ENCODE data around the gene SKIC8. TPM values are rescaled to one million over a fixed set of nuclear protein-coding genes. Genes with fewer than 3 reads are reported as not detected.

SKIC8 gene
- total RNA-seq, 1 donor from 2014 or later, result 56.0 TPM

GRCh38 chr15:78335985-78336384 lies 36.6 kb upstream of the SKIC8 start:
- no peak for DNase-seq (ENCODE audit: low read depth, low spot score)
- Mint-ChIP-seq H3K36me3 (ENCODE audit: low read depth) (no peaks in the 10 kb centered on the region), H3K4me3 (no peak overlapping the region), H3K4me1 (peaks cover 32% of the 10 kb centered on the region), H3K9me3 (no peaks in the 10 kb centered on the region), H3K27me3 (ENCODE audit: low read depth) (peaks cover 34% of the 10 kb centered on the region), H3K27ac (ENCODE audit: unreplicated experiment) (no peak overlapping the region)
- no peak for TF ChIP-seq CTCF (conservative IDR thresholded peaks at IDR 0.05)

GRCh38 chr15:78334845-78335244 lies 35.4 kb upstream of the SKIC8 start:
- H3K4me3 Mint-ChIP-seq, result no peak overlapping the region
- peaks cover 23% of the 10 kb centered on the region for H3K27me3 Mint-ChIP-seq (ENCODE audit: low read depth)
- no peaks in the 10 kb centered on the region for H3K36me3 Mint-ChIP-seq (ENCODE audit: low read depth)
- no peak for TF ChIP-seq CTCF (conservative IDR thresholded peaks at IDR 0.05)
- peaks cover 35% of the 10 kb centered on the region for H3K4me1 Mint-ChIP-seq
- no peak for DNase-seq (ENCODE audit: low read depth, low spot score)
- no peaks in the 10 kb centered on the region for H3K9me3 Mint-ChIP-seq
- H3K27ac Mint-ChIP-seq (ENCODE audit: unreplicated experiment), result no peak overlapping the region

GRCh38 chr15:78329625-78330024 lies 30.2 kb upstream of the SKIC8 start:
- no peak for TF ChIP-seq CTCF (conservative IDR thresholded peaks at IDR 0.05)
- no peaks in the 10 kb centered on the region for H3K9me3 Mint-ChIP-seq
- peaks cover 47% of the 10 kb centered on the region for H3K4me1 Mint-ChIP-seq
- peaks cover 32% of the 10 kb centered on the region for H3K27me3 Mint-ChIP-seq (ENCODE audit: low read depth)
- H3K4me3 Mint-ChIP-seq, result no peak overlapping the region
- H3K27ac Mint-ChIP-seq (ENCODE audit: unreplicated experiment), result no peak overlapping the region
- no peak for DNase-seq (ENCODE audit: low read depth, low spot score)
- H3K36me3 Mint-ChIP-seq (ENCODE audit: low read depth), result no peaks in the 10 kb centered on the region

- peaks cover 57% of the 10 kb centered on the region for H3K4me1 Mint-ChIP-seq
Measured at GRCh38 chr15:78327466-78327865, 28.1 kb upstream of the SKIC8 start.

GRCh38 chr15:78325092-78325843 lies 25.9 kb upstream of the SKIC8 start:
- Mint-ChIP-seq H3K27me3 (ENCODE audit: low read depth) (peaks cover 45% of the 10 kb centered on the region), H3K9me3 (no peaks in the 10 kb centered on the region), H3K4me1 (peaks cover 61% of the 10 kb centered on the region), H3K27ac (ENCODE audit: unreplicated experiment) (no peak overlapping the region), H3K36me3 (ENCODE audit: low read depth) (no peaks in the 10 kb centered on the region), H3K4me3 (no peak overlapping the region)
- no peak for DNase-seq (ENCODE audit: low read depth, low spot score)
- TF ChIP-seq CTCF (conservative IDR thresholded peaks at IDR 0.05), result no peak

More at GRCh38 chr15:78327466-78327865, 28.1 kb upstream of the SKIC8 start:
- no peak overlapping the region for H3K27ac Mint-ChIP-seq (ENCODE audit: unreplicated experiment)
- H3K27me3 Mint-ChIP-seq (ENCODE audit: low read depth), result peaks cover 45% of the 10 kb centered on the region
- H3K4me3 Mint-ChIP-seq, result no peak overlapping the region
- TF ChIP-seq CTCF (conservative IDR thresholded peaks at IDR 0.05), result no peak
- H3K36me3 Mint-ChIP-seq (ENCODE audit: low read depth), result no peaks in the 10 kb centered on the region
- no peaks in the 10 kb centered on the region for H3K9me3 Mint-ChIP-seq
- no peak for DNase-seq (ENCODE audit: low read depth, low spot score)
